HepG2 (cell line): ENCODE data around the gene RABEPK. TPM values are rescaled to one million over a fixed set of nuclear protein-coding genes. Genes with fewer than 3 reads are reported as not detected.

ENCODE experiments used
- BHLHE40 ChIP-seq: IDR thresholded peaks from 2 replicates; pipeline ENCODE4 v1.6.1; 2011; ENCODE audit warnings: low read length, improper control_type of control experiment
- CHCHD3 ChIP-seq: sonication (generic); formaldehyde crosslinking; IDR thresholded peaks from 2 replicates; pipeline ENCODE4 v1.8.0; 2022; ENCODE audit warnings: mild to moderate bottlenecking, missing genetic modification reagents, moderate library complexity
- SP140L ChIP-seq: sonication (generic); formaldehyde crosslinking; IDR thresholded peaks from 2 replicates; pipeline ENCODE4 v1.4.0; 2020; ENCODE audit warnings: missing genetic modification reagents, borderline replicate concordance
- ZC3H13 ChIP-seq: sonication (generic); formaldehyde crosslinking; IDR thresholded peaks from 2 replicates; pipeline ENCODE4 v1.8.1; 2023; ENCODE audit warnings: mild to moderate bottlenecking, missing genetic modification reagents, moderate library complexity
- ZNF552 ChIP-seq: sonication (generic); formaldehyde crosslinking; IDR thresholded peaks from 2 replicates; pipeline ENCODE4 v1.9.0; 2022; ENCODE audit warnings: missing genetic modification reagents, mild to moderate bottlenecking, borderline replicate concordance
- ZNF737 ChIP-seq: sonication (generic); formaldehyde crosslinking; IDR thresholded peaks from 2 replicates; pipeline ENCODE4 v1.5.0; 2020; ENCODE audit warnings: missing genetic modification reagents, mild to moderate bottlenecking, borderline replicate concordance
- polyA plus RNA-seq, 8 experiments: library from polyadenylated mRNA; depleted of rRNA in 3 of 8; stranded (reverse) in 7 of 8; unstranded in 1 of 8; fragments of >200 nt; fragmentation: Illumina TruSeq in 4 of 8; extraction: Trizol in 4 of 8; gene quantifications; 2 replicates each; pipeline versions ENCODE4 v1.2.1 to v1.2.3, GENCODE V29; 2011 to 2016; ENCODE audit warnings: low read depth in 4 of 8, missing spikeins in 1 of 8, mixed read lengths in 1 of 8; ENCODE audit not compliant: insufficient read depth in 1 of 8
- total RNA-seq, 5 experiments: library from RNA; depleted of rRNA; stranded (reverse); fragments of >200 nt; fragmentation: Illumina TruSeq; extraction: Trizol; gene quantifications; 2 replicates each; pipeline ENCODE4 v1.2.3, GENCODE V29; 2016; ENCODE audit warnings: low read depth in 1 of 5
- TF ChIP-seq, protein P1 (sequence below): sonication (generic); formaldehyde crosslinking; IDR thresholded peaks from 2 replicates; pipeline ENCODE4 v1.4.0; 2020; ENCODE audit warnings: missing genetic modification reagents
- TF ChIP-seq, protein P2 (sequence below): sonication (generic); formaldehyde crosslinking; IDR thresholded peaks from 2 replicates; pipeline ENCODE4 v1.8.0; 2023; ENCODE audit warnings: mild to moderate bottlenecking, missing genetic modification reagents
- TF ChIP-seq, protein P3 (sequence below): sonication (generic); formaldehyde crosslinking; IDR thresholded peaks from 2 replicates; pipeline ENCODE4 v1.8.1; 2023; ENCODE audit warnings: missing genetic modification reagents, mild to moderate bottlenecking, borderline replicate concordance
- TF ChIP-seq, protein P4 (sequence below): IDR thresholded peaks from 2 replicates; pipeline ENCODE4 v1.6.1; 2012; ENCODE audit warnings: low read depth, low read length, improper control_type of control experiment
- TF ChIP-seq, protein P5 (sequence below): sonication (generic); formaldehyde crosslinking; IDR thresholded peaks from 2 replicates; pipeline ENCODE4 v1.4.0; 2020; ENCODE audit warnings: mild to moderate bottlenecking, missing genetic modification reagents
- TF ChIP-seq, protein P6 (sequence below): IDR thresholded peaks from 2 replicates; pipeline ENCODE4 v1.6.1; 2016; ENCODE audit warnings: low read depth, missing genetic modification reagents, missing compliant biosample characterization
- TF ChIP-seq, protein P7 (sequence below): sonication (generic); formaldehyde crosslinking; conservative IDR thresholded peaks from 2 replicates; pipeline ENCODE4 v1.4.0; 2020; ENCODE audit warnings: missing genetic modification reagents

The RABEPK gene
- total and polyA plus RNA-seq, 2 of the 13 experiments (the other 11 are each of a cell fraction or from before 2014, with no cell fraction given): 75.5 to 90.0 TPM

DNA sequence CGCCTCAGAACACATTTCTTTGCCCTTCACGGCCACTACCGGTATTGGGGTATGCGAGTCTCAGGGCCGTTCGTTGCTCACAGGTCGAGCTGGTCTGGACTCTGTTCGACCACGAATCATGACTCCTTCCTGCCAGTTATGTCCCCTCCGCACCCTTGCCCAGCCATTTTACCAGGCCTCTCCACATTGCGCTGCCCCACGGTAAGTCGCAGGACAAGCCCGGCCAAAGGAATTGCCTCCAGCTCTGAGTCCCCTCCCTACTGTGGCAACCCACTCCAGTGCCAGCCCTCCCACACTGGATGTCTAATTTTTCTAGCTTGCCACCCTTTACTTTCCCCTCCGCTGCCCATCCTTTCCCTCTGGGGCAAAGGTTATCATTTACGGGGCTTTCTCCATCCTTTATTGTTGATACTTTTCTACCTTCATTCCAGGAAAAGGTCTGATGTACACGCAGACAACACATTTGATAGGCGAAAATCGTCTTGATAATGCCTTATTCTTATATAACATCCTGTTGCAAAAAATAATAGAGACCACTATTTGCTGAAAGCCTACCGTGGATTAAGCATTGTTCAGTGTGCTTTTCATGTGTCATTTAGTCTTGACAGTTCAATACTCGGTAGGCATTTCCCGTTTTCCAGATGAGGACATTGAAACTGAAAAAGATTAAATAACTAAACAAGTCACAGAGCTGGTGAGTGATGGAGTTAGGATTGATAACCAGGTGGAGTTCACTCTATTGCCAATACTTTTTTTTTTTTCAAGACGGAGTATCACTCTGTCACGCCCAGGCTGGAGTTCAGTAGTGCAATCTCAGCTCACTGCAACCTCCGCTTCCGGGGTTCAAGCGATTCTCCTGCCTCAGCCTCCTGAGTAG, 41.8 kb downstream of the RABEPK start (continued):
- TF ChIP-seq, protein P1, sequence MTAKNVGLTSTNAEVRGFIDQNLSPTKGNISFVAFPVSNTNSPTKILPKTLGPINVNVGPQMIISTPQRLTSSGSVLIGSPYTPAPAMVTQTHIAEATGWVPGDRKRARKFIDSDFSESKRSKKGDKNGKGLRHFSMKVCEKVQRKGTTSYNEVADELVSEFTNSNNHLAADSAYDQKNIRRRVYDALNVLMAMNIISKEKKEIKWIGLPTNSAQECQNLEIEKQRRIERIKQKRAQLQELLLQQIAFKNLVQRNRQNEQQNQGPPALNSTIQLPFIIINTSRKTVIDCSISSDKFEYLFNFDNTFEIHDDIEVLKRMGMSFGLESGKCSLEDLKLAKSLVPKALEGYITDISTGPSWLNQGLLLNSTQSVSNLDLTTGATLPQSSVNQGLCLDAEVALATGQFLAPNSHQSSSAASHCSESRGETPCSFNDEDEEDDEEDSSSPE (CRISPR knock-in tag): no peak
- TF ChIP-seq CHCHD3 (no peak), ZNF552 (CRISPR knock-in tag) (no peak), BHLHE40 (0 out of 2 replicates have a peak, but pooled peaks have one; percentile 2), SP140L (no peak), ZNF737 (no peak), ZC3H13 (no peak)
- TF ChIP-seq, protein P2, sequence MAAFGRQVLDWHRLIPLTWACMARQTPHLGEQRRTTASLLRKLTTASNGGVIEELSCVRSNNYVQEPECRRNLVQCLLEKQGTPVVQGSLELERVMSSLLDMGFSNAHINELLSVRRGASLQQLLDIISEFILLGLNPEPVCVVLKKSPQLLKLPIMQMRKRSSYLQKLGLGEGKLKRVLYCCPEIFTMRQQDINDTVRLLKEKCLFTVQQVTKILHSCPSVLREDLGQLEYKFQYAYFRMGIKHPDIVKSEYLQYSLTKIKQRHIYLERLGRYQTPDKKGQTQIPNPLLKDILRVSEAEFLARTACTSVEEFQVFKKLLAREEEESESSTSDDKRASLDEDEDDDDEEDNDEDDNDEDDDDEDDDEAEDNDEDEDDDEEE: no peak
- TF ChIP-seq, protein P3, sequence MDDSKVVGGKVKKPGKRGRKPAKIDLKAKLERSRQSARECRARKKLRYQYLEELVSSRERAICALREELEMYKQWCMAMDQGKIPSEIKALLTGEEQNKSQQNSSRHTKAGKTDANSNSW: no peak
- TF ChIP-seq, protein P4, sequence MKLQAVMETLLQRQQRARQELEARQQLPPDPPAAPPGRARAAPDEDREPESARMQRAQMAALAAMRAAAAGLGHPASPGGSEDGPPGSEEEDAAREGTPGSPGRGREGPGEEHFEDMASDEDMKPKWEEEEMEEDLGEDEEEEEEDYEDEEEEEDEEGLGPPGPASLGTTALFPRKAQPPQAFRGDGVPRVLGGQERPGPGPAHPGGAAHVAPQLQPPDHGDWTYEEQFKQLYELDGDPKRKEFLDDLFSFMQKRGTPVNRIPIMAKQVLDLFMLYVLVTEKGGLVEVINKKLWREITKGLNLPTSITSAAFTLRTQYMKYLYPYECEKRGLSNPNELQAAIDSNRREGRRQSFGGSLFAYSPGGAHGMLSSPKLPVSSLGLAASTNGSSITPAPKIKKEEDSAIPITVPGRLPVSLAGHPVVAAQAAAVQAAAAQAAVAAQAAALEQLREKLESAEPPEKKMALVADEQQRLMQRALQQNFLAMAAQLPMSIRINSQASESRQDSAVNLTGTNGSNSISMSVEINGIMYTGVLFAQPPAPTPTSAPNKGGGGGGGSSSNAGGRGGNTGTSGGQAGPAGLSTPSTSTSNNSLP: no peak
- TF ChIP-seq, protein P5, sequence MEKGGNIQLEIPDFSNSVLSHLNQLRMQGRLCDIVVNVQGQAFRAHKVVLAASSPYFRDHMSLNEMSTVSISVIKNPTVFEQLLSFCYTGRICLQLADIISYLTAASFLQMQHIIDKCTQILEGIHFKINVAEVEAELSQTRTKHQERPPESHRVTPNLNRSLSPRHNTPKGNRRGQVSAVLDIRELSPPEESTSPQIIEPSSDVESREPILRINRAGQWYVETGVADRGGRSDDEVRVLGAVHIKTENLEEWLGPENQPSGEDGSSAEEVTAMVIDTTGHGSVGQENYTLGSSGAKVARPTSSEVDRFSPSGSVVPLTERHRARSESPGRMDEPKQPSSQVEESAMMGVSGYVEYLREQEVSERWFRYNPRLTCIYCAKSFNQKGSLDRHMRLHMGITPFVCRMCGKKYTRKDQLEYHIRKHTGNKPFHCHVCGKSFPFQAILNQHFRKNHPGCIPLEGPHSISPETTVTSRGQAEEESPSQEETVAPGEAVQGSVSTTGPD: no peak; the same call in 1 of the 2 replicates
- TF ChIP-seq, protein P6, sequence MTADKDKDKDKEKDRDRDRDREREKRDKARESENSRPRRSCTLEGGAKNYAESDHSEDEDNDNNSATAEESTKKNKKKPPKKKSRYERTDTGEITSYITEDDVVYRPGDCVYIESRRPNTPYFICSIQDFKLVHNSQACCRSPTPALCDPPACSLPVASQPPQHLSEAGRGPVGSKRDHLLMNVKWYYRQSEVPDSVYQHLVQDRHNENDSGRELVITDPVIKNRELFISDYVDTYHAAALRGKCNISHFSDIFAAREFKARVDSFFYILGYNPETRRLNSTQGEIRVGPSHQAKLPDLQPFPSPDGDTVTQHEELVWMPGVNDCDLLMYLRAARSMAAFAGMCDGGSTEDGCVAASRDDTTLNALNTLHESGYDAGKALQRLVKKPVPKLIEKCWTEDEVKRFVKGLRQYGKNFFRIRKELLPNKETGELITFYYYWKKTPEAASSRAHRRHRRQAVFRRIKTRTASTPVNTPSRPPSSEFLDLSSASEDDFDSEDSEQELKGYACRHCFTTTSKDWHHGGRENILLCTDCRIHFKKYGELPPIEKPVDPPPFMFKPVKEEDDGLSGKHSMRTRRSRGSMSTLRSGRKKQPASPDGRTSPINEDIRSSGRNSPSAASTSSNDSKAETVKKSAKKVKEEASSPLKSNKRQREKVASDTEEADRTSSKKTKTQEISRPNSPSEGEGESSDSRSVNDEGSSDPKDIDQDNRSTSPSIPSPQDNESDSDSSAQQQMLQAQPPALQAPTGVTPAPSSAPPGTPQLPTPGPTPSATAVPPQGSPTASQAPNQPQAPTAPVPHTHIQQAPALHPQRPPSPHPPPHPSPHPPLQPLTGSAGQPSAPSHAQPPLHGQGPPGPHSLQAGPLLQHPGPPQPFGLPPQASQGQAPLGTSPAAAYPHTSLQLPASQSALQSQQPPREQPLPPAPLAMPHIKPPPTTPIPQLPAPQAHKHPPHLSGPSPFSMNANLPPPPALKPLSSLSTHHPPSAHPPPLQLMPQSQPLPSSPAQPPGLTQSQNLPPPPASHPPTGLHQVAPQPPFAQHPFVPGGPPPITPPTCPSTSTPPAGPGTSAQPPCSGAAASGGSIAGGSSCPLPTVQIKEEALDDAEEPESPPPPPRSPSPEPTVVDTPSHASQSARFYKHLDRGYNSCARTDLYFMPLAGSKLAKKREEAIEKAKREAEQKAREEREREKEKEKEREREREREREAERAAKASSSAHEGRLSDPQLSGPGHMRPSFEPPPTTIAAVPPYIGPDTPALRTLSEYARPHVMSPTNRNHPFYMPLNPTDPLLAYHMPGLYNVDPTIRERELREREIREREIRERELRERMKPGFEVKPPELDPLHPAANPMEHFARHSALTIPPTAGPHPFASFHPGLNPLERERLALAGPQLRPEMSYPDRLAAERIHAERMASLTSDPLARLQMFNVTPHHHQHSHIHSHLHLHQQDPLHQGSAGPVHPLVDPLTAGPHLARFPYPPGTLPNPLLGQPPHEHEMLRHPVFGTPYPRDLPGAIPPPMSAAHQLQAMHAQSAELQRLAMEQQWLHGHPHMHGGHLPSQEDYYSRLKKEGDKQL (CRISPR knock-in tag): no peak
- TF ChIP-seq, protein P7, sequence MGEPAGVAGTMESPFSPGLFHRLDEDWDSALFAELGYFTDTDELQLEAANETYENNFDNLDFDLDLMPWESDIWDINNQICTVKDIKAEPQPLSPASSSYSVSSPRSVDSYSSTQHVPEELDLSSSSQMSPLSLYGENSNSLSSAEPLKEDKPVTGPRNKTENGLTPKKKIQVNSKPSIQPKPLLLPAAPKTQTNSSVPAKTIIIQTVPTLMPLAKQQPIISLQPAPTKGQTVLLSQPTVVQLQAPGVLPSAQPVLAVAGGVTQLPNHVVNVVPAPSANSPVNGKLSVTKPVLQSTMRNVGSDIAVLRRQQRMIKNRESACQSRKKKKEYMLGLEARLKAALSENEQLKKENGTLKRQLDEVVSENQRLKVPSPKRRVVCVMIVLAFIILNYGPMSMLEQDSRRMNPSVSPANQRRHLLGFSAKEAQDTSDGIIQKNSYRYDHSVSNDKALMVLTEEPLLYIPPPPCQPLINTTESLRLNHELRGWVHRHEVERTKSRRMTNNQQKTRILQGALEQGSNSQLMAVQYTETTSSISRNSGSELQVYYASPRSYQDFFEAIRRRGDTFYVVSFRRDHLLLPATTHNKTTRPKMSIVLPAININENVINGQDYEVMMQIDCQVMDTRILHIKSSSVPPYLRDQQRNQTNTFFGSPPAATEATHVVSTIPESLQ (CRISPR knock-in tag): no peak
